ENCODE measurements around the gene SLIT3. TPM values are rescaled to one million over a fixed set of nuclear protein-coding genes. Genes with fewer than 3 reads are reported as not detected.

Gene SLIT3
- total and polyA plus RNA-seq, 9 of the 15 experiments (the other 6 are each of a cell fraction or from before 2014, with no cell fraction given), result 0.01 to 0.04 TPM; not detected in 7

DNA sequence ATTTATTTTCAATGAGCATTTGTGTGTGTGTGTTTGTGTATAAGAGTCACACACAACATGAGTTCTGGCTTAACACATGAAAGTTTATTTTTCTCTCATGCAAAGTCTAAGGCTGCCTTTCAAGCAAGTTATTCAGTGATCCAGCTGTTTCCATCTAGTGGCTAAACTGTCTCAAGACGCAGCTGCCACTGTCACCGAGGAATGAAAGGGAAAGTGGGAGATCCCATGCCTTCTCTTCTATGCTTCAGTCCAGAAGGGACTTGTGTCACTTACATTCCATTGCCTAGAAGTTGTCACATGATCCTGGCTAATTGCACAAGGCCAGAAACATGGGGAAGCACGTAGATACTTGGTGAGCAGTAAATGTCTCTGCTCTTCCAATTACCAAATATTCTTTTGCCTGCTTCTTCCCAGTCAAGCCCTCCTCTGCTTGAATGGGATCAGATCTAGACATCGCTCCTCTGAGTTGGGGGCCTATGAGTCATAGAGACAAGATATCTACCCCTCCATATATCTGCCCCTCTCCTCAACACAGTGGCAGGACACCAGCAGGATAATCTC lies 30.4 kb upstream of the SLIT3 start:
- 0% methylated on average over 4 of the region's 4 CpGs for WGBS (ENCODE audit: insufficient coverage, low coverage, missing lambda C conversion rate)

More for the DNA sequence above, 30.4 kb upstream of the SLIT3 start:
- H3K9me1 ChIP-seq (ENCODE audit: control insufficient read depth, insufficient read depth, low read length), result no peaks in the 10 kb centered on the region
- ATAC-seq, result no peak
- no peaks in the 10 kb centered on the region for H3K9me3 ChIP-seq (replicated peaks; ENCODE audit: control insufficient read depth, insufficient read depth, low read depth, low read length)
- no peak overlapping the region for H3K4me3 ChIP-seq
- no peak overlapping the region for H3K9ac ChIP-seq (ENCODE audit: insufficient read depth in 1 of 2, low read depth in 2 of 2, low read length in 2 of 2)
- TF ChIP-seq MEF2D (tag; conservative IDR thresholded peaks at IDR 0.05; ENCODE audit: low read depth), result no peak
- no peak for TF ChIP-seq ZNF57 (CRISPR knock-in tag; IDR thresholded peaks at IDR 0.05)
- TF ChIP-seq NUFIP1 (IDR thresholded peaks at IDR 0.05; ENCODE audit: partially characterized antibody), result no peak
- TF ChIP-seq ZNF699 (CRISPR knock-in tag; IDR thresholded peaks at IDR 0.05; ENCODE audit: insufficient replicate concordance), result no peak
- no peak for TF ChIP-seq ZNF518B (CRISPR knock-in tag; IDR thresholded peaks at IDR 0.05)
- TF ChIP-seq, protein P1, sequence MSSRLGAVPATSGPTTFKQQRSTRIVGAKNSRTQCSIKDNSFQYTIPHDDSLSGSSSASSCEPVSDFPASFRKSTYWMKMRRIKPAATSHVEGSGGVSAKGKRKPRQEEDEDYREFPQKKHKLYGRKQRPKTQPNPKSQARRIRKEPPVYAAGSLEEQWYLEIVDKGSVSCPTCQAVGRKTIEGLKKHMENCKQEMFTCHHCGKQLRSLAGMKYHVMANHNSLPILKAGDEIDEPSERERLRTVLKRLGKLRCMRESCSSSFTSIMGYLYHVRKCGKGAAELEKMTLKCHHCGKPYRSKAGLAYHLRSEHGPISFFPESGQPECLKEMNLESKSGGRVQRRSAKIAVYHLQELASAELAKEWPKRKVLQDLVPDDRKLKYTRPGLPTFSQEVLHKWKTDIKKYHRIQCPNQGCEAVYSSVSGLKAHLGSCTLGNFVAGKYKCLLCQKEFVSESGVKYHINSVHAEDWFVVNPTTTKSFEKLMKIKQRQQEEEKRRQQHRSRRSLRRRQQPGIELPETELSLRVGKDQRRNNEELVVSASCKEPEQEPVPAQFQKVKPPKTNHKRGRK (tag; IDR thresholded peaks at IDR 0.05), result no peak
- TF ChIP-seq XRCC3 (IDR thresholded peaks at IDR 0.05), result no peak
- TF ChIP-seq ZNF583 (CRISPR knock-in tag; IDR thresholded peaks at IDR 0.05), result no peak
- TF ChIP-seq CBX2 (IDR thresholded peaks at IDR 0.05; ENCODE audit: insufficient read depth, low read length, poor library complexity, severe bottlenecking), result no peak
- no peaks in the 10 kb centered on the region for H3K27me3 ChIP-seq (ENCODE audit: control insufficient read depth in 2 of 2, insufficient read depth in 2 of 2, low read length in 2 of 2)
- H3K4me2 ChIP-seq (ENCODE audit: insufficient read depth, low read length), result no peak overlapping the region
- POLR2A ChIA-PET, result no interaction called here
- intact Hi-C loops (cut with micrococcal nuclease), result no loop called here
- no peaks in the 10 kb centered on the region for H4K20me1 ChIP-seq (replicated peaks; ENCODE audit: control insufficient read depth, insufficient read depth, low read length)
- H3K4me1 ChIP-seq (replicated peaks in 1 of 2; ENCODE audit: control insufficient read depth in 2 of 2, insufficient read depth in 2 of 2, low read length in 2 of 2), result no peaks in the 10 kb centered on the region
- no peaks in the 10 kb centered on the region for H3K79me2 ChIP-seq (ENCODE audit: control insufficient read depth, insufficient read depth, low read length)
- CTCF ChIA-PET (ENCODE audit: low intra/inter-chr PET ratio), result no interaction called here
- in situ Hi-C loops (cut with MboI), result no loop called here
- no TSS peak for BruUV-seq (replicated peaks)
- H3K36me3 ChIP-seq (ENCODE audit: control insufficient read depth, insufficient read depth, low read length), result no peaks in the 10 kb centered on the region
- DNase-seq (ENCODE audit: extremely low read depth in 1 of 4, low spot score in 3 of 4), result no peak
- FAIRE-seq, result no peak
- no peak overlapping the region for H3K27ac ChIP-seq (ENCODE audit: extremely low read depth, low read depth, low read length)
- no peak overlapping the region for H2AFZ ChIP-seq (ENCODE audit: low read depth, low read length)
